ENCODE measurements around the gene SLC27A5. TPM values are rescaled to one million over a fixed set of nuclear protein-coding genes. Genes with fewer than 3 reads are reported as not detected.
A peak's percentile ranks its signal among the peaks of the same experiment; 100 is the strongest.

SLC27A5 gene, protein sequence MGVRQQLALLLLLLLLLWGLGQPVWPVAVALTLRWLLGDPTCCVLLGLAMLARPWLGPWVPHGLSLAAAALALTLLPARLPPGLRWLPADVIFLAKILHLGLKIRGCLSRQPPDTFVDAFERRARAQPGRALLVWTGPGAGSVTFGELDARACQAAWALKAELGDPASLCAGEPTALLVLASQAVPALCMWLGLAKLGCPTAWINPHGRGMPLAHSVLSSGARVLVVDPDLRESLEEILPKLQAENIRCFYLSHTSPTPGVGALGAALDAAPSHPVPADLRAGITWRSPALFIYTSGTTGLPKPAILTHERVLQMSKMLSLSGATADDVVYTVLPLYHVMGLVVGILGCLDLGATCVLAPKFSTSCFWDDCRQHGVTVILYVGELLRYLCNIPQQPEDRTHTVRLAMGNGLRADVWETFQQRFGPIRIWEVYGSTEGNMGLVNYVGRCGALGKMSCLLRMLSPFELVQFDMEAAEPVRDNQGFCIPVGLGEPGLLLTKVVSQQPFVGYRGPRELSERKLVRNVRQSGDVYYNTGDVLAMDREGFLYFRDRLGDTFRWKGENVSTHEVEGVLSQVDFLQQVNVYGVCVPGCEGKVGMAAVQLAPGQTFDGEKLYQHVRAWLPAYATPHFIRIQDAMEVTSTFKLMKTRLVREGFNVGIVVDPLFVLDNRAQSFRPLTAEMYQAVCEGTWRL
- total RNA-seq (2014; rRNA removed; shearing (Covaris generic)) = 0.38 and 0.55 TPM in 2 replicates

DNA sequence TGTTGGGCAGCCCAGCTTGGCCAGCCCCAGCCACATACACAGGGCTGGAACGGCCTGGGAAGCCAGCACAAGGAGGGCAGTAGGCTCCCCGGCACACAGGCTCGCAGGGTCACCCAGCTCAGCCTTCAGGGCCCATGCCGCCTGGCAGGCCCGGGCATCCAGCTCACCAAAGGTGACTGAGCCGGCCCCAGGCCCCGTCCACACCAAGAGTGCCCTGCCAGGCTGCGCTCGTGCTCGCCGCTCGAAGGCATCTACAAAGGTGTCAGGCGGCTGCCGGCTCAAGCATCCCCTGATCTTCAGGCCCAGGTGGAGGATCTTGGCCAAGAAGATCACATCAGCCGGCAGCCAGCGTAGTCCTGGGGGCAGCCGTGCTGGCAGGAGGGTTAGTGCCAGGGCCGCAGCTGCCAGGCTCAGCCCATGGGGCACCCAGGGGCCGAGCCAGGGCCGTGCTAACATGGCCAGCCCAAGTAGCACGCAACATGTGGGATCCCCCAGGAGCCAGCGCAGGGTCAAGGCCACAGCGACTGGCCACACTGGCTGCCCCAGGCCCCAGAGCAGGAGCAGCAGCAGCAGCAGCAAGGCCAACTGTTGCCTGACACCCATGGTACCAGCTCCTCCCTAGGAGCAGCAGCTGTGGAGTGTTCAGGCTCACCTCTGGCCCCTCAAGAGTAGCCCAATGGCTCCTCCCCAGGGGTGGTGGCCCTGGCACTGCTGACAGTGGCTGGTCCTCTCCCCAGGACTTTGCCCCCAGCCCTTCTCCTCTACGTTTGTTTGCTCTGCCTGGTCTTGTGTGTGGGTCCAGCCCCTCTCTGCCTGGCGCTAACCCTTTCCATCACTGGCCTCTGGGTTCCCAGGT is at the start of gene SLC27A5:
SLC27A5 (minus strand) TSS at position 640 of the 856 bp plus-strand sequence; CDS start at position 603, 37 bp downstream.
- peaks cover 25% of the 10 kb centered on the region for H3K36me3 ChIP-seq
- no peaks in the 10 kb centered on the region for H3K4me1 ChIP-seq (replicated peaks)
- H3K27me3 ChIP-seq (replicated peaks) = no peaks in the 10 kb centered on the region
- DNase-seq (ENCODE audit: low read depth in 1 of 2, low spot score in 2 of 2) = no peak
- no peak within 1 kb of the TSS for H3K27ac ChIP-seq
- H3K4me3 ChIP-seq = no peak within 1 kb of the TSS
- peaks cover 2% of the 10 kb centered on the region; the same call in 1 of the 2 replicates for H3K9me3 ChIP-seq (replicated peaks)

DNA sequence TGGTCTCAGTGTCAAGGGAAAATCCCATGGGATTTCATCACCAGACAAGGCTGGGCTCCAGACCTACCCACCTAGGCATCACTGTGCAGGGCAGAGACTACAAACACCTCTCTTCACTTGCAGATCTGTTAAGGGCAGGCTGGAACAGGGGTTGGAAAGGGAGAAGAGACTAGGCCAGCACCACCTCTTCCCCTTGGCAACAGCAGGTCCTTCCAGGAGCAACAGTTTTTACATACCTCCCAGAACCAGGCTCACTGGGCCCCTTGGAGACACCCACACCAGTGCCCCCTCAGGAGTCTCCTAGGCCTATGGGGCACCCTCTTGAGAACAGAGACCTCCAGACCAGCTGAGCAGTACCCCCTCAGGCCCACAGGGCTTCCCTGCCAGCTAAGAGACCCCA is 49.1 kb upstream of the SLC27A5 start:
- Histone ChIP-seq H3K36me3 (peaks cover 33% of the 10 kb centered on the region), H3K4me3 (no peak overlapping the region), H3K27me3 (replicated peaks) (no peaks in the 10 kb centered on the region), H3K27ac (no peak overlapping the region), H3K9me3 (replicated peaks) (no peaks in the 10 kb centered on the region), H3K4me1 (replicated peaks) (peaks cover 16% of the 10 kb centered on the region)
- DNase-seq (ENCODE audit: low read depth in 1 of 2, low spot score in 2 of 2) = no peak

DNA sequence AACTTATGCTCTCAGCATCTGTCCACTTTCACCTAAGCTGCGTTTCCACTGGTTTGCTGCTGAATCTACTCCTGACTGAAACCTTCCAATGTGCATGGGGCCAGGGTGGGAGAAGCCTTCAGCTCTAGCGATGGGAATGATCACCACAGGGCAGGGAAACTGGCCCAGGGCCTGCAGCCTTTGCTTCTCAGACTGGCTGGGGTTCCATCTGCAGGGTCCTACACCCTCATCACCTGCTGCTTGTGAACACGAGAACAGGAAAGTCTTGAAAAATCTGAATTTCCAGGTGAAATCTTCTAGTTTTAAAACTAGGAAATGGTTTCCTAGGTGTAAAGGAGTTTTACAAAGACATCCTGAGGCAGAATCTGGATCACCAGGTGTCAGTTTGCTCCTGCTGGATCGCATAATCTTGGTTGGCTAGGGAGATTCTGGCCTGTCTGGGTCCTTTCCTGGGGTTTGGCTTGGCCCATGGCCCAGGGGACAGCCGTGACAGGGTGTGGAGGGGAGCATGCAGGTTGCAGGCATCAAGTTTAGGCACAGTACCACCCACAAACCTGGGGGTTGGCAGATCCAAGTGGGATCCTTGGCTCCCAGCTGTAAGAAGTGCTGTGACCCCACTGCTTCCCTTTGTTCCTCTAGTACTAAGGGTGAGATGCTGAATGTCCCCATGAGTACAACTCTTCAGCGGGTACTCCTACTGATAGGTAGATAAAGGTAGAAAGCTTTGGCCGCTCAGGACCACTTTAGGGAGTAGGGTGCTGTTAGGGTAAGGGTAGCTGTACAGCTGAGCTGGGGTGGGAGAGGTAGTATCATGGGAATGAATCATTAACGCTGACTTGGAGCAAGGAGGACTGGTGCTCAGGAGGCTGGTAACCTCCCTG is 48.5 kb upstream of the SLC27A5 start:
- peaks cover 20% of the 10 kb centered on the region for H3K4me1 ChIP-seq (replicated peaks)
- peak overlapping the region; percentile 69 for H3K4me3 ChIP-seq
- H3K27me3 ChIP-seq (replicated peaks) = no peaks in the 10 kb centered on the region
- peak overlapping the region; percentile 89 for H3K27ac ChIP-seq
- no peaks in the 10 kb centered on the region for H3K9me3 ChIP-seq (replicated peaks)
- H3K36me3 ChIP-seq = peaks cover 38% of the 10 kb centered on the region
- no peak for DNase-seq (ENCODE audit: low read depth in 1 of 2, low spot score in 2 of 2)

DNA sequence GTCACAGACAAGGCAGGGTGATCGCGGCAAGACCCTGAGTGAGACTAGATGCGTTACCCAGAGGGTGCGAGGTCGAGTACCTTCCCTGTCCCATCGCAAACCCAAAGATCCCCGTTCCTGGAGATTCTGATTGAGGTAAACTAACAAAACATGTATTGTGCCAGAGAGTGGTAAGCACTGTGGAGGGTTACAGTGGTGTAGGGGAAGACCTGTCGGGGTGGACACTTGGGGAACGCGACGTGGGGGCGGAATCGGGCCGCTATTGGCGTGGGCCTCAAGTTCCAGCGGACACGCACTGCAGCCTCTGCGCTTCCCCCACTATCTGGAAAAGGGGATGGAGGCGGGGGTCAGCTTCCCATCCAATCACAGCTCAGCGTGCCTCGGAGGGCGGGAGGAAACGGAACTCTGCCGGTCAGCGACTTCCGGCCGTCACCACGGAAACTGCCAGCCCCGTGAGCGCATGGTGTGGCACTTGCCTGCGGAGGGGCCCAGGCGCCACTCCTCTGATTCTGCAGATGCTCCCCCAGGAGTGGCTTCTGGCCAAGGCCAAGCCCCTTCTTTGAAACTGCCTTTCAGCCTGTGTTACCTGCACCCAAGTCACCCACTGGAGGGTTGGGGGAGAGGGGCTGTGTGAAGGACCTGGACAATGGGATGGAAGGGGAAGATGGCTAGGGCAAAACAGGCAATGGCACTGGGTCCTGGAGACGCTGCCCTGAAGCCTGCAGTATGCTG is 47.6 kb upstream of the SLC27A5 start:
- peak; percentile 93 to 94 for DNase-seq (ENCODE audit: low read depth in 1 of 2, low spot score in 2 of 2)
- H3K4me3 ChIP-seq = peak overlapping the region; percentile 69
- H3K27ac ChIP-seq = peak overlapping the region; percentile 89
- H3K4me1 ChIP-seq (replicated peaks) = peaks cover 26% of the 10 kb centered on the region
- H3K36me3 ChIP-seq = peaks cover 42% of the 10 kb centered on the region
- H3K27me3 ChIP-seq (replicated peaks) = no peaks in the 10 kb centered on the region
- H3K9me3 ChIP-seq (replicated peaks) = no peaks in the 10 kb centered on the region

DNA sequence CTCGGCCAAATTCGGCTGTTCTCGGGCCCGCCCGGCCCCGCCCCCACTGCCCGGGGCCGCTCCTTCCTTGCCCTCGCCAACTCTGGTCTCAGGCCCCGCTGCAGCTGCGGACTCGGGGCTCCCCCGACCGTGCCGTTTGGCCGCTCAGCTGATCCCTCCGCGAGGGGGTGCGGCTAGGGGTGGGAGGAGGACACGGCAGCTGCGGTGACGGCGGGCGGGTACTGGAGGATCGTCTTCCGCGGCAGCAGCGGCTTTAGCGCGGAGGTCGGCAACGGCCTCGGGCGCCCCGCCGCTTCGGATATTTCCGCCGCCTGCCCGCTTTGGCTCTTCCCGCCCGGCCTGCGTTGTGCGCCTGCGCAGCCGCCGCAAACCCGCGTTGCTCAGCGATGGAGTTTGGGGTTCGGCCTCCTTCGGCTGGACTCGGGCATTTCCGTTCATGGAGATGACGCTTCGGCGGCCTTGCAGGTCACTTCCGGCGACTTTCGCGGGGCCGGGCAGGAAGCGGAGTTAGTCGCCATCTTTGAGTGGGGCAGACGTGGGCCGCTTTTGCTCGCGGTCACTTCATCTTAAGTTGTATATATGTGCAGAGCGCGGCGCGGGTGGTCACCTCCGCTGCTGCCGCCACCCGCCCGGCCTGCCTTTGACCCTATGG is 47.0 kb upstream of the SLC27A5 start:
- Histone ChIP-seq H3K27ac (peak overlapping the region; percentile 89), H3K27me3 (replicated peaks) (no peaks in the 10 kb centered on the region), H3K4me3 (peak overlapping the region; percentile 69), H3K4me1 (replicated peaks) (peaks cover 32% of the 10 kb centered on the region), H3K9me3 (replicated peaks) (no peaks in the 10 kb centered on the region), H3K36me3 (peaks cover 47% of the 10 kb centered on the region)
- DNase-seq (ENCODE audit: low read depth in 1 of 2, low spot score in 2 of 2) = peak; percentile 99

DNA sequence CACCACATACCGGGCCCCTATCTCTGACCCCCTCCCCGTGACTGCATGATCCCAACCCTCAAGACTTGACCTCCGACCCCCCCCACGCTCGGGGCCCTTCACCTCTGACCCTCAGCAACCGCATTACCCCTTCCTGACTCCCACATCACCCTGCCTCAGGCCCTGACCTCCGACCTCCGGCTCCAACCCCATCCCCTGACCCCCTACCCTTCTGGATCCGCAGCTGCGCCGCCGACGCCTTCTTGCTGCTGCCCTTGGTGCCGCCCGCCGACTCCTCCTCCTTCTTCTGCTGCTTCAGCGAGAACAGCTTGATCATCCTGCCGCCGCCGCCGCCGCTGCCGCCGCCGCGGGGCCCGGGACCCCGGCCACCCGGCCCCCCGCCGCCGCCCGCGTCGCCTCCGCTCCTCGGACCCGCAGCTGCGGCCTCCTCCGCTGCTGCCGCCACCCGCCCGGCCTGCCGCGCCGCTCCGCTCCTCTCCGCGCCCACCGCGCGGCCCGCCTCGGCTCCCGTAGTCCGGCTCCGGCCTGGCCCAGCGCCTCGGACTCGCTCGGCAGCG is 46.4 kb upstream of the SLC27A5 start, which contains the start of gene UBE2M:
UBE2M (minus strand) TSS at position 546 of the 557 bp plus-strand sequence; CDS start at position 316, 230 bp downstream.
- Histone ChIP-seq H3K36me3 (peaks cover 51% of the 10 kb centered on the region), H3K4me3 (peak within 1 kb of the TSS; percentile 69), H3K27ac (peak within 1 kb of the TSS; percentile 89), H3K9me3 (replicated peaks) (no peaks in the 10 kb centered on the region), H3K27me3 (replicated peaks) (no peaks in the 10 kb centered on the region), H3K4me1 (replicated peaks) (peaks cover 35% of the 10 kb centered on the region)
- DNase-seq (ENCODE audit: low read depth in 1 of 2, low spot score in 2 of 2) = peak in 1 of 2 experiments; percentile 62

DNA sequence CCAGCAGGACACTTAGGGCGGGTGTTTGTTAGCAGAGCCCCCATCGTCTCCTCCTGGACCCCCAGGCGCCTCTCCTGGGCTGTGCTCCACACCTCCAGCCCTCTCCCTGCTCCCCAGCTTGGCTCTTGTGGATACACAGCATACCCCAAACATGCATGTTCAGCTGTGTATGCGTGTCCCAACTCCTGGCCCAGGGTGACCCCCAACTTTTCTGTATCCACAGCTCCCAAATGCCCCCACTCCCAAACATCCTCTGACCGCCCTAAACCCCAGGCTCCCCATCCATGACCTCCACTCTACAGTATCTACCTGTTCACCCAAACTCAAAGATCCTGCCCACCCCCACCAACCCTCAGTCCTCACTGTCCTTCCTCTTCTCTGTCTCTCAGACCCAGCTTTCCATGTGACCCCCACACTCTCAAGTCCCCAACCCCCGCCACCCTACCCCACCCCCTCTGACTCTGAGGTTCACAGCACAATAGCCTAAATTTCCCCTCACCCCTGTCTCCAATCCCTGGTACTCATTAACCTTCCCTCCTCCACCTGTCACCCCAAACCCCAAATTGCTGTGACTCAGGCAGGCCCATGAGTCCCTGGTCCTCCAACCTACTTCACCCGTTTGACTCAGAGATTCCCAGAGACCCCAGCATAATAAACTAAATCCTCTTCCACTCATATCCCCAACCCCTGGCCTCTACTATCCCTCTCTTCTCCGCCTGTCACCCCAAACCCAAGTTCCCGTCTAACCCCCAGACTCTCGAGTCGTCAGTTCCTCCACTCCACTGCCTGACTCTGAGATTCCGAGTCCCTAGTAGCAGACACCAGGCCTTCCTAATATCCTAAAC is 45.7 kb upstream of the SLC27A5 start:
- Histone ChIP-seq H3K36me3 (peaks cover 54% of the 10 kb centered on the region), H3K4me1 (replicated peaks) (peaks cover 35% of the 10 kb centered on the region), H3K9me3 (replicated peaks) (no peaks in the 10 kb centered on the region), H3K27ac (peak overlapping the region; percentile 58), H3K27me3 (replicated peaks) (no peaks in the 10 kb centered on the region), H3K4me3 (peak overlapping the region; percentile 69)
- DNase-seq (ENCODE audit: low read depth in 1 of 2, low spot score in 2 of 2) = no peak

DNA sequence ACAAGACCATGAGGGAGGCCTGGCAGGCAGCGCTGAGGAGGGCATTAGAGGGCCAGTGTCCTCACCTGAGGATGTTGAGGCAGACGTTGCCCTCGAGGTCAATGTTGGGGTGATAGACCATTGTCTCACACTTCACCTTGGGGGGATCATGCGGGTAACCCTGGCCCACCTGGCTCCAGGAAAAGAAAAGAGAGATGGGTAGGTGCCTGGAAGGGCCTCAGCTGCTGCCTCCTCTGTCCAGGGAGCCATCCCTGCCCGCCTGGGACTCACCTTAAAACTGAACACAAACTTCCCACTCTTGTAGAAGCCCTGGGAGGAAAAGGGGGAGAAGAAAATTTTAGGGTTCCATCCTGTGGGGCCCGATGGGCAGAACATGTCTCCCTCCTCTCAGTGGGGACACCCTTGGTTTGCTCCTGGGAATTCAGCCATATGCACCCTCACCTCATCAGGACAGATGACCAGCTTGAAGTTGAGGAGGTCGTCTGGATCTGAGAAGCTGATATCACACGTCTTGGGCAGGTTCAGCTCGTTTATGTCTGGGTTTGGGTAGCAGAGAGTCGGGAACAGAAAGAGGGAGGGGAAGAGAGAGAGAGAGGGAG is 44.9 kb upstream of the SLC27A5 start:
- Histone ChIP-seq H3K4me1 (replicated peaks) (peaks cover 35% of the 10 kb centered on the region), H3K4me3 (peak overlapping the region; percentile 69), H3K36me3 (peaks cover 57% of the 10 kb centered on the region), H3K27ac (no peak overlapping the region), H3K9me3 (replicated peaks) (no peaks in the 10 kb centered on the region), H3K27me3 (replicated peaks) (no peaks in the 10 kb centered on the region)
- DNase-seq (ENCODE audit: low read depth in 1 of 2, low spot score in 2 of 2) = no peak

DNA sequence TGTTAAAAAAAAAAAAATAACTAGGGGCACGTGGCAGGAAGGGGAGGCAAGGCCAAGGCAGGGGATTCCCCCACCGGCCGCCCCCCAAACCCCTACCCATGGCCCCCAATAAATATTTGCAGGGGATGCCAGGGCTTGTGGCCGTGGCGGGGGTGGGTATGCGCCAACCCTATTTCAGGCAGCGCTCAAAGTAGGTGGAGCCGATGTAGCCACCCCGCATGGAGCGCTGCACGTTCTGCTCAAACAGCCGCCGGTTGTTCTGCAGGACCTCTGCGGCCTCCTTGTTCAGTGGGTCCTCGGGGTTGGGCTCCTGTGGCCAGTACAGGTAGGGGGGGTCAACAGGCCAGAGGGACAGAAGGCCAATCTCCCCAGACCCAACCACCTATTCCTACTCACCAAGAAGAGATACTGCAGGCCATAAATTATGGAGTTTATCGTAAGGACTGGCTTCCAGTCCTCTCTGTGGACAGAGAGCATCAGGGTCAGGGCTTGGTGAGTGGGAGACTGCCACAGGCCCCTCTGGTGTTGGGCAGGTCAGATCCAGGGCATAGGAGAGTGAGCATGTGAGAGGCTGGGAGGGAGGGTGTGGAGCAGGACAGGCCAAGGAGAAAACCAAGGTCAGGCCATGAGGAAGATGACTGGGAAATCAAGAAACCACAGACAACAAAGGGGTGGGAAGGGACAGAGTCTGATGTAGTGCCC is 44.3 kb upstream of the SLC27A5 start:
- peaks cover 35% of the 10 kb centered on the region for H3K4me1 ChIP-seq (replicated peaks)
- H3K36me3 ChIP-seq = peaks cover 64% of the 10 kb centered on the region
- no peak for DNase-seq (ENCODE audit: low read depth in 1 of 2, low spot score in 2 of 2)
- H3K9me3 ChIP-seq (replicated peaks) = no peaks in the 10 kb centered on the region
- no peak overlapping the region for H3K4me3 ChIP-seq
- H3K27ac ChIP-seq = no peak overlapping the region
- no peaks in the 10 kb centered on the region for H3K27me3 ChIP-seq (replicated peaks)

DNA sequence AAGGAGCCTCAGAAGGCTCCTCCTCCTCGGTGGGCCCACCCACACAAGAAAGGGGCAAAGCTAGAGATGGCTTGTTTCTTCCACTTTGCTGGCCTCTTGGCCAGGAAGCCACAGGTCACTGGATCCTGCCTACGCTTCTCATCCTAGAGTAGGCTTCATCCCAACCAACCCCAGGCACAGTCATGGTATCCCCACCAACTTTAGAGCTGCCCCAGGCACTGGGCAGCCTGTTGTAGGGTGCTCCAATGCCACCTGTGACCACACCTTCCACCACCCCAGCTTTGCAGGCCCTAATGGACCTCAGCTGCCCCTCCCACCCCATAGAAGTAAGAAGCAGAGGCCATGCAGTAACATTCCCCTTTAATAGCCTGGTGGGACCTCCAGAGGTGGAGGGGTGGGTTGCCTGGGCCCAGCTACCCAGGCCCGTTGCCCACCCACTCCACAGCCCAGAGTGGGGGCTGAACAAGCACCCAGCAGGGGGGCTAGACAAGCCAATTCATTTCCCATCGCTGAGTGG is 43.6 kb upstream of the SLC27A5 start:
- Histone ChIP-seq H3K4me3 (peak overlapping the region; percentile 47), H3K9me3 (replicated peaks) (no peaks in the 10 kb centered on the region), H3K27me3 (replicated peaks) (no peaks in the 10 kb centered on the region), H3K4me1 (replicated peaks) (peaks cover 35% of the 10 kb centered on the region), H3K36me3 (peaks cover 70% of the 10 kb centered on the region), H3K27ac (peak overlapping the region; percentile 65)
- no peak for DNase-seq (ENCODE audit: low read depth in 1 of 2, low spot score in 2 of 2)

All from SJSA1 (cell line).